GM18951 (cell line): ENCODE results near the gene KAT8.
"Not testable (repeated sequence)": the region's sequence is repeated elsewhere in the genome, so short reads cannot be mapped to it uniquely, and the experiment has no call there.

ENCODE experiments used
- POLR2A ChIP-seq: IDR thresholded peaks from 4 replicates; pipeline ENCODE4 v1.6.1; 2011; ENCODE audit warnings: mild to moderate bottlenecking; ENCODE audit not compliant: insufficient read length, insufficient read depth; ENCODE audit errors: extremely low read depth
- in situ Hi-C: fragments of 300-500 bp; cut with MboI; formaldehyde crosslinking; loops from one replicate; pipeline ENCODE4 v1.12.0; 2022; ENCODE audit warnings: low sequenced_read_pairs, mixed read lengths, inconsistent platforms; ENCODE audit not compliant: unreplicated experiment

The KAT8 gene

DNA sequence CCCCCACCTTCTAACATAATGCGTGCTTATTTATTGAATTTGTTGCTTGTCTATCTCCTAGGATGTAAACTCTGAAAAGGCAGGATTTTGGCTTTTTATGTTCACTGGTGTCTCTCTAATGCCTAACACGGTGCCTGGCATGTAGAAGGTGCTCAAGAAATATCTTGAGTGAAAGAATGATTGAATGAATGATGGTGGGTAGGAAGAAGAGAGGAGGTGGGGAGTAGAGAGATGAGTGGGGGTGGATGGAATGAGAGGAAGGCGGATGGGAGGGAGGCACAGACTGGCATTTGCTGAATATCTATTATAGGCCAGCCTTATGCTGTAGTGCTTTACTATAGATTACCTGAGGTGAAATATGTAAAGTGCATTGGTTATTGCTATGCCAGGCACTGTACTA, 30.1 kb downstream of the KAT8 start:
- TF ChIP-seq POLR2A = no peak
- in situ Hi-C loops = no loop called here

- in situ Hi-C loops = no loop called here
- TF ChIP-seq POLR2A = no peak
These were observed 30.8 kb downstream of the KAT8 start for GRCh38 chr16:31148281-31148728.

DNA sequence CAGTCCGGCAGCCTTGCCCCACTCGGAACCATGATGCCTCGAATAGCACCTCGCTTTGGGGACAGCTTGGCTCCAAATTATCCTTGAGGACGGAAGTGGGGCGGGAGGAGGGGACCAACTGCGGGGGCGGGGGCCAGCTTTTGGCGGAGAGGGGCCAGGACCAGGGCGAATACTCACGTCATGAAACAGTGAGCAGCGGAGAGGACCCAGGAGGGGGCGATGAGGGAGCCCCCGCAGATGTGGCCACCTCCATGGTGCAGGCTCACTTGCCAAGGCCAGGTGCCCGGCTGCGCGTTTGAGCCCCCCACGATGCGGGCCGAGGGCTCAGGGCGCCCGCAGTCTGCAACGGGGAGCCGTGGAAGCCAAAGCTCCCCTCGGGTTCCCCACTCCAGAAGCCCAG, 31.4 kb downstream of the KAT8 start:
- in situ Hi-C loops = no loop called here
- no peak for TF ChIP-seq POLR2A

GRCh38 chr16:31149332-31149731, 31.9 kb downstream of the KAT8 start:
- in situ Hi-C loops = no loop called here
- TF ChIP-seq POLR2A = no peak

GRCh38 chr16:31149894-31150890, 32.7 kb downstream of the KAT8 start, which contains the start of gene PRSS36:
PRSS36 (minus strand) TSS chr16:31150066; CDS start chr16:31150035, 31 bp downstream.
- in situ Hi-C loops = no loop called here
- no peak for TF ChIP-seq POLR2A

GRCh38 chr16:31150976-31151375, 33.5 kb downstream of the KAT8 start:
- in situ Hi-C loops = not testable (repeated sequence)

- in situ Hi-C loops = no loop called here
These were observed 39.7 kb downstream of the KAT8 start for GRCh38 chr16:31157136-31157535.

GRCh38 chr16:31167315-31167714, 49.9 kb downstream of the KAT8 start:
- TF ChIP-seq POLR2A = no peak
- in situ Hi-C loops = no loop called here

More at GRCh38 chr16:31157136-31157535, 39.7 kb downstream of the KAT8 start:
- TF ChIP-seq POLR2A = no peak

DNA sequence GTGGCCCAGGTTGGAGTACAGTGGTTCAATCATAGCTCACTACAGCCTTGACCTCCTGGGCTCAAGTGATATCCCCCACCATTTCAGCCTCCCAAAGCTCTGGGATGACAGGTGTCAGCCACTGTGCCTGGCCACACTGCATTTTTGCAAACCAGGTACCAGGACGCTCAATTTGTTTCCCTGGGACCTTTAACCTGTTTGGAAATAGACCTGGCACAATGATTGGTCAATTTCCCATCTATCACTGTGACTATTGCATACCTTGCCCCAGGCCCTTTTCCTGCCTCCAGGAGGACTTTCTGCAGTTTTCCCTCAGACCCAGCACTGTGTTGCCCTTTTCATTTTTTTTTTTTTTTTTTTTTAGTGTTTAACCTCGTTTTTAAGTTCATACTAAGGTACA, 51.4 kb downstream of the KAT8 start:
- in situ Hi-C loops = no loop called here
- TF ChIP-seq POLR2A = no peak

DNA sequence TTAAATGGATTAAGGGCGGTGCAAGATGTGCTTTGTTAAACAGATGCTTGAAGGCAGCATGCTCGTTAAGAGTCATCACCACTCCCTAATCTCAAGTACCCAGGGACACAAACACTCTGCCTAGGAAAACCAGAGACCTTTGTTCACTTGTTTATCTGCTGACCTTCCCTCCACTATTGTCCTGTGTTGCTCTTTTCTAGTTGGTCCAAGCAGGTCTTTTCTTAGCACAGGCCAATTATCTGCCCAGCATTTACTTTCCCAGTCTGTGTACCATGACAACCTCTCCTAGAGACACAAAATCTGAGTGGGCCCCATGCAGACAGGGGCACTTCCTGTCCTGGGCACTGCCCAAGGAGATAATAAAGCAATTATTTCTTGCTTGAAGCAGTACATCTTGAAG, 52.6 kb downstream of the KAT8 start:
- in situ Hi-C loops = not testable (repeated sequence)

DNA sequence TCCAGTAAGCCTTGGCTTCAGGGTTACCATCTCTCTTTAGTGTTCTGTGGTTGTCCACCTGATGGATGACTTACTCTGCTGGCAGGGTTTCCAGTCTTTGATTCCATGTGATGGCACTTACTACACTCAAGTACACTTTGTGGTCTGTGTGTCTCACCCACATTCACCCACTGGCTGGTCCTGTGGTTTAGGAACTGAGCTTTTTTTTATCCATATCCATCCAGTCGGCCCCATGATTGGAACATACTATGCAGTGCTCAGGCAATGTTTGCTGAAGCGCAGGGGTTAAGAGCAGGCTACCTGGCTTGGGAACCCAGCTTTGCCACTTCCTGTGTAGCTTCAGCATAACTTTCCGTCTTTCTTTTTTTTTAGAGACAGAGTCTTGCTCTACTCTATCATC, 59.7 kb downstream of the KAT8 start:
- no peak for TF ChIP-seq POLR2A
- in situ Hi-C loops = no loop called here

DNA sequence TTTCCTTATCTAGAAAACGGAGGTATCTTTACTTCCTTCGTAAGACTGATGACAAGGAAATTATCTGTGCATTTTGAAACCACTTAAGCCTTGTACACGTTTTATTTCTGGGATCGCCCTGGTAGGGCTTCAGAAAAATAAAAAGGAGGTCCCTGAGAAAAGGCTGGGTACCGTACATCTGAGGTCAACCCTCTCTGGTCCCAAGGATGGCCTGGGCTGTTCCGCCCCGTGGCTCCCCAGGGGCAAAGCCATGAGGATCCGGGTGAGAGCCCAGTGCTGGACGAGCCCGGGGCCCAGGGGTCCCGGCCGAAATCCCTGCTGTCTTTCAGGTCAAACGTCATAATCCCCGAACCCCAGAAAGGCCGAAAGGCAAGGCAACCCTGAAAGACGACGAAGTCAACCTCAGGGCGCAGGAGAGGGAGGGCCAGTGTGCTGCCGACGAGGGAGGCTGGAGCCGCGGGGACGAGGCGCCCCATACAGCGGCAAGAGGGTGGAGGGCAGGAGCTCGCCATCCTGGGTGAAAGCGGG, 61.8 kb downstream of the KAT8 start:
- in situ Hi-C loops = no loop called here
- no peak for TF ChIP-seq POLR2A

DNA sequence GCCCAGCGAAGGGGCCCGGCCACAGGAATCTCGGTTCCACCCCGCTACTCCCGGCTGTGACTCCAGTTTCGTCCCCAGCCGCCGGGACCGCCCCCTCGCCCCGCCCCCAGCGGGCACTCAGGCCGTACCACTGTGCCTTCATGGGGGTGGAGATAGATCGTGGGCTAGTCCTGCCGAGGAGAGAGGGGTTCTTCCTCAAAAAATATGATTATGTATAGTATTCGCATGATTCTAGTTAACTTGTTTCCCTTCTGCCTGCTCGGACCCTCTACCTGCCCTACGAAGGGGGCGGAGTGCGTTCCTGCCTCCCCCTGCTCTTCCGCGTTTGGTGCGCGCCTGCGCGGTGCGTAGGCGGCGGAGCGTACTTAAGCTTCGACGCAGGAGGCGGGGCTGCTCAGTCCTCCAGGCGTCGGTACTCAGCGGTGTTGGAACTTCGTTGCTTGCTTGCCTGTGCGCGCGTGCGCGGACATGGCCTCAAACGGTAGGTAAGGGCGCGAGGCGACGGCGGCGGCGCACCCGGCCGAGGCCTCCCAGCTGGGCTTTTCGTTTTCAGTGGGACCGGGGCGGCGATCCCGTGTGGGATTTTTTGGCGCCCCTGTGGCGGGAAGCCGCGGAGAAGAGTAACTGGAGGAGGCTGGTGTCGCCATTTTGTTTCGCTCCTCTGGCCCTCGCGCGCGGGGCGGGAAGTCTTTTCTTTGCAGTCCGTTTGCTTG, 62.4 kb downstream of the KAT8 start, which contains the start of gene FUS:
Gene FUS (plus strand): TSS at position 393 of the 713 bp plus-strand sequence. CDS start 76 bp downstream, at position 469.
- in situ Hi-C loops = no loop called here
- peak; percentile 100 for TF ChIP-seq POLR2A
